ENCODE results near the gene GCG. TPM values are rescaled to one million over a fixed set of nuclear protein-coding genes. Genes with fewer than 3 reads are reported as not detected.

Gene GCG
- total and polyA plus RNA-seq, 2 donors (not counting 3 experiments of a cell fraction or from before 2014, with no cell fraction given): not detected

DNA sequence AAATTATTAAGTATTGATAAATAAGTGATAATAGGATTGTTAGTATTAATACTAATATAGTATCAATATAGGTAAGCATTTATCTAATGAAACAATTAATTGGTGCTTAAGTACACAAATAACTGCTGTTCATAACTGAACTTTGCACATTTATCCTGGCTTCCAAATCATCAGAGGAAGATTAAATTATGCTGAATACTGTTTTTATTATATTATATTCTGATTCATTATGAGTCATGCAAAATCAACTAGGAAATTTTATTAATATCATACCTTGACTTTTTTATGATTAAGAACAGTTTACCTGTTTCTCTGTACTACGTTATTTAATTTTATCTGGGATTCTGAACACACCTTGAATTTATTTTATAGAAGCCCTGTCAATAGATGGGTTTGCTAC, 48.6 kb upstream of the GCG start:
- intact Hi-C loops (cut with micrococcal nuclease): no loop called here
- Histone ChIP-seq H3K36me3 (ENCODE audit: control insufficient read depth in 2 of 2, extremely low read depth in 1 of 2, insufficient read depth in 2 of 2, low read length in 2 of 2) (no peaks in the 10 kb centered on the region), H3K4me1 (ENCODE audit: control insufficient read depth, extremely low read depth, insufficient read depth, low read length) (no peaks in the 10 kb centered on the region), H3K9ac (replicated peaks; ENCODE audit: extremely low read depth, insufficient read depth, low read length) (no peak overlapping the region), H3K9me3 (replicated peaks; ENCODE audit: control insufficient read depth, insufficient read depth, low read length) (no peaks in the 10 kb centered on the region), H3K4me2 (ENCODE audit: insufficient read depth, low read length) (no peak overlapping the region), H3K79me2 (ENCODE audit: control insufficient read depth, insufficient read depth, low read length) (no peaks in the 10 kb centered on the region), H3K9me1 (replicated peaks; ENCODE audit: control insufficient read depth, extremely low read depth, insufficient read depth, low read length) (no peaks in the 10 kb centered on the region), H3K4me3 (replicated peaks in 1 of 3; ENCODE audit: insufficient read depth in 1 of 3, low read depth in 1 of 3, low read length in 3 of 3) (no peak overlapping the region), H2AFZ (ENCODE audit: low read depth, low read length) (no peak overlapping the region), H4K20me1 (replicated peaks; ENCODE audit: control insufficient read depth, extremely low read depth, insufficient read depth, low read length) (no peaks in the 10 kb centered on the region), H3K27me3 (ENCODE audit: control insufficient read depth in 2 of 2, insufficient read depth in 2 of 2, low read length in 2 of 2) (no peaks in the 10 kb centered on the region), H3K27ac (ENCODE audit: insufficient read depth, low read depth, low read length) (no peak overlapping the region)
- no peak for DNase-seq (ENCODE audit: low read depth, low spot score)
- ChIA-PET POLR2A (no interaction called here), CTCF (no interaction called here)
- TF ChIP-seq GATA2 (IDR thresholded peaks at IDR 0.05; ENCODE audit: insufficient read depth, insufficient read length, low read depth, low read length) (no peak), FOS (IDR thresholded peaks at IDR 0.05; ENCODE audit: borderline replicate concordance, insufficient read depth, low read length) (peak; percentile 47), EZH2 (IDR thresholded peaks at IDR 0.05; ENCODE audit: borderline replicate concordance, low read depth, low read length, severe bottlenecking) (no peak), MYC (IDR thresholded peaks at IDR 0.05; ENCODE audit: low read depth, low read length) (no peak)
- dilution Hi-C loops (cut with MboI; ENCODE audit: extremely low pct_ligation_motif_present, low sequenced_read_pairs): no loop called here
- FAIRE-seq: no peak
- no TSS peak for BruUV-seq (replicated peaks)

DNA sequence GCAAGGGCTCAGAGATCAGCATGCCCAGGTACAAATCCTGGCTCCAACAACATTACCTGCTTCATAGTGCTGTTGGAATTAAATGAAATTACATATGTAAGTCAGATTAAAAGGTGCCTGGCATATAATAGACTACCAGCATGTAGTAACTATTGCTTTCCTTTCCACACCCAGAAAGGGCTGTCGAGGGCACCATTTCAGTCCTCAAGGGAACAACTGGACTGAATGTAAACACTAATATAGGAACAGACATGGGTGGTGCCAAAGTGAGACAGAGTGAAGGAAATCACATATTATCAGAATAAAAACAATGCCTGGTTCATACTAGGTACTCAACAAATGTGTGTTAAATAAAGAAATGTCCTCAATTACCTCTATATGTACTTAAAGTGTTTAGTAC, 47.9 kb upstream of the GCG start:
- Histone ChIP-seq H3K4me3 (replicated peaks in 1 of 3; ENCODE audit: insufficient read depth in 1 of 3, low read depth in 1 of 3, low read length in 3 of 3) (no peak overlapping the region), H3K36me3 (ENCODE audit: control insufficient read depth in 2 of 2, extremely low read depth in 1 of 2, insufficient read depth in 2 of 2, low read length in 2 of 2) (no peaks in the 10 kb centered on the region), H3K27ac (ENCODE audit: insufficient read depth, low read depth, low read length) (no peak overlapping the region), H4K20me1 (replicated peaks; ENCODE audit: control insufficient read depth, extremely low read depth, insufficient read depth, low read length) (no peaks in the 10 kb centered on the region), H3K9ac (replicated peaks; ENCODE audit: extremely low read depth, insufficient read depth, low read length) (no peak overlapping the region), H3K9me3 (replicated peaks; ENCODE audit: control insufficient read depth, insufficient read depth, low read length) (no peaks in the 10 kb centered on the region), H3K9me1 (replicated peaks; ENCODE audit: control insufficient read depth, extremely low read depth, insufficient read depth, low read length) (no peaks in the 10 kb centered on the region), H3K27me3 (ENCODE audit: control insufficient read depth in 2 of 2, insufficient read depth in 2 of 2, low read length in 2 of 2) (no peaks in the 10 kb centered on the region), H3K4me2 (ENCODE audit: insufficient read depth, low read length) (no peak overlapping the region), H3K4me1 (ENCODE audit: control insufficient read depth, extremely low read depth, insufficient read depth, low read length) (no peaks in the 10 kb centered on the region), H3K79me2 (ENCODE audit: control insufficient read depth, insufficient read depth, low read length) (no peaks in the 10 kb centered on the region), H2AFZ (ENCODE audit: low read depth, low read length) (no peak overlapping the region)
- DNase-seq (ENCODE audit: low read depth, low spot score) (no peak), FAIRE-seq (no peak)
- TF ChIP-seq FOS (IDR thresholded peaks at IDR 0.05; ENCODE audit: borderline replicate concordance, insufficient read depth, low read length): no peak
- TF ChIP-seq, protein P1, sequence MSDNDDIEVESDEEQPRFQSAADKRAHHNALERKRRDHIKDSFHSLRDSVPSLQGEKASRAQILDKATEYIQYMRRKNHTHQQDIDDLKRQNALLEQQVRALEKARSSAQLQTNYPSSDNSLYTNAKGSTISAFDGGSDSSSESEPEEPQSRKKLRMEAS (IDR thresholded peaks at IDR 0.05; ENCODE audit: insufficient read depth, insufficient read length): no peak
- TF ChIP-seq, protein P2, sequence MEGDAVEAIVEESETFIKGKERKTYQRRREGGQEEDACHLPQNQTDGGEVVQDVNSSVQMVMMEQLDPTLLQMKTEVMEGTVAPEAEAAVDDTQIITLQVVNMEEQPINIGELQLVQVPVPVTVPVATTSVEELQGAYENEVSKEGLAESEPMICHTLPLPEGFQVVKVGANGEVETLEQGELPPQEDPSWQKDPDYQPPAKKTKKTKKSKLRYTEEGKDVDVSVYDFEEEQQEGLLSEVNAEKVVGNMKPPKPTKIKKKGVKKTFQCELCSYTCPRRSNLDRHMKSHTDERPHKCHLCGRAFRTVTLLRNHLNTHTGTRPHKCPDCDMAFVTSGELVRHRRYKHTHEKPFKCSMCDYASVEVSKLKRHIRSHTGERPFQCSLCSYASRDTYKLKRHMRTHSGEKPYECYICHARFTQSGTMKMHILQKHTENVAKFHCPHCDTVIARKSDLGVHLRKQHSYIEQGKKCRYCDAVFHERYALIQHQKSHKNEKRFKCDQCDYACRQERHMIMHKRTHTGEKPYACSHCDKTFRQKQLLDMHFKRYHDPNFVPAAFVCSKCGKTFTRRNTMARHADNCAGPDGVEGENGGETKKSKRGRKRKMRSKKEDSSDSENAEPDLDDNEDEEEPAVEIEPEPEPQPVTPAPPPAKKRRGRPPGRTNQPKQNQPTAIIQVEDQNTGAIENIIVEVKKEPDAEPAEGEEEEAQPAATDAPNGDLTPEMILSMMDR (IDR thresholded peaks at IDR 0.05; ENCODE audit: extremely low read depth in 1 of 2, insufficient read depth in 1 of 2, low read depth in 1 of 2, low read length in 2 of 2): no peak
- no peak for TF ChIP-seq MYC (IDR thresholded peaks at IDR 0.05; ENCODE audit: low read depth, low read length)
- TF ChIP-seq EZH2 (IDR thresholded peaks at IDR 0.05; ENCODE audit: borderline replicate concordance, low read depth, low read length, severe bottlenecking): no peak
- TF ChIP-seq JUN (IDR thresholded peaks at IDR 0.05; ENCODE audit: borderline replicate concordance, insufficient read depth, insufficient read length, low read depth): no peak
- TF ChIP-seq POLR2A (IDR thresholded peaks at IDR 0.05; ENCODE audit: low read depth, low read length): no peak
- no peak for TF ChIP-seq GATA2 (IDR thresholded peaks at IDR 0.05; ENCODE audit: insufficient read depth, insufficient read length, low read depth, low read length)
- TF ChIP-seq POLR2AphosphoS5 (IDR thresholded peaks at IDR 0.05; ENCODE audit: insufficient read depth, low read depth, low read length): no peak
- no TSS peak for BruUV-seq (replicated peaks)
- CTCF ChIA-PET: no interaction called here
- dilution Hi-C loops (cut with MboI; ENCODE audit: extremely low pct_ligation_motif_present, low sequenced_read_pairs) (no loop called here), intact Hi-C loops (cut with micrococcal nuclease) (no loop called here)
- POLR2A ChIA-PET: no interaction called here

Data from endothelial cell of umbilical vein (primary cell).